Heart left ventricle (tissue), 16 donors: ENCODE measurements around the gene TRMT2A. TPM values are rescaled to one million over a fixed set of nuclear protein-coding genes. Genes with fewer than 3 reads are reported as not detected.

Experiments
- ATAC-seq, 4 donors: fragments of 200-7000 bp; cut with Tn5 transposase; one replicate each; pipeline ENCODE4 v1.9.1; 2020 to 2022; ENCODE audit warnings: moderate library complexity in 4 of 4, mild to moderate bottlenecking in 3 of 4, moderate number of reproducible peaks in 1 of 4
- DNase-seq, 5 donors: peaks; one replicate each; pipeline ENCODE4 v3.0.0-alpha.2; 2020
- H3K27ac ChIP-seq, 12 donors: fragments of 200-600 bp; sonication (generic) in 4 of 12; one replicate each; pipeline versions ENCODE4 v1.5.0 to v1.8.0; 2016 to 2022; ENCODE audit warnings: mild to moderate bottlenecking in 2 of 12
- H3K27me3 ChIP-seq, 9 donors: fragments of 200-600 bp; sonication (generic) in 2 of 9; one replicate each; pipeline versions ENCODE4 v1.5.1 to v1.8.0; 2016 to 2022; ENCODE audit warnings: mild to moderate bottlenecking in 3 of 9
- H3K36me3 ChIP-seq, 9 donors: fragments of 200-600 bp; sonication (generic) in 2 of 9; one replicate each; pipeline versions ENCODE4 v1.5.0 to v1.8.0; 2018 to 2022; ENCODE audit warnings: mild to moderate bottlenecking in 2 of 9
- H3K4me1 ChIP-seq, 12 donors: fragments of 200-600 bp; sonication (generic) in 4 of 12; one replicate each; pipeline versions ENCODE4 v1.5.0 to v1.8.0; 2016 to 2022; ENCODE audit warnings: mild to moderate bottlenecking in 3 of 12
- H3K4me3 ChIP-seq, 12 donors: fragments of 200-600 bp; sonication (generic) in 4 of 12; one replicate each; pipeline versions ENCODE4 v1.5.0 to v1.8.0; 2017 to 2022; ENCODE audit warnings: mild to moderate bottlenecking in 9 of 12, moderate library complexity in 4 of 12
- H3K9me3 ChIP-seq, 12 donors: fragments of 200-600 bp; sonication (generic) in 4 of 12; one replicate each; pipeline versions ENCODE4 v1.5.0 to v1.8.0; 2016 to 2022; ENCODE audit warnings: mild to moderate bottlenecking in 1 of 12
- POLR2A ChIP-seq, 2 donors: fragments of 450-650 bp; IDR thresholded peaks; one replicate each; pipeline ENCODE4 v1.6.1; 2017; ENCODE audit warnings: antibody characterized with exemption in 2 of 2, mild to moderate bottlenecking in 2 of 2, moderate library complexity in 2 of 2
- WGBS, 4 donors: extraction: QIAGEN DNeasy Blood & Tissue Kit in 2 of 4; methylation state at CpG; one replicate each; pipeline versions ENCODE4 v1.1.5 to v1.1.7; 2013 to 2018; 5-methylcytosine and 5-hydroxymethylcytosine counted together
- intact Hi-C, 10 donors: fragments of 100-400 bp; cut with DNase I; formaldehyde crosslinking; loops; one replicate each; pipeline versions ENCODE4 v1.11.1 to v1.14.2; 2022
- polyA plus RNA-seq, 2 donors: library from polyadenylated mRNA; stranded (reverse); fragments of 200-250 nt; gene quantifications; one replicate each; pipeline ENCODE4 v1.2.3, GENCODE V29; 2013
- total RNA-seq, 9 donors: library from RNA; depleted of rRNA in 2 of 9; stranded (reverse); fragments of >200 nt in 2 of 9; fragmentation: NEBNext Ultra II Directional in 3 of 9; extraction: Animal tissue kit (Norgen Biotek cat#: 25700) in 3 of 9; gene quantifications; one replicate each; pipeline versions ENCODE4 v1.1.0 to v1.2.4, GENCODE V29; 2016 to 2023
- TF ChIP-seq, protein P1 (sequence below), 12 donors: fragments of 200-600 bp; sonication (generic) in 4 of 12; IDR thresholded peaks; one replicate each; pipeline versions ENCODE4 v1.5.0 to v1.8.0; 2018 to 2022; ENCODE audit warnings: antibody characterized with exemption in 12 of 12, mild to moderate bottlenecking in 5 of 12
- donor health status: ischemic (EF 13 %, LVEDD 7.1; RV severe dilation, severe dysfunction).
- donor health status: healthy with polysubstance abuse.
- donor health status: DM: no; HTN: yes; CAD: no.
- donor health status: DM: no; HTN: no; CAD: no.
- donor health status: ischemic (EF 25% LVEDD 6.9; RV normal size, moderate dysfunction).
- donor health status: ischemic (EF 25% LVEDD 5.7; RV mildly dilated, moderate dysfunction).
- donor health status: healthy.
- donor health status: DM: yes; HTN: yes; CAD: no.
- donor health status: ischemic (EF 35%, LVEDD 5.7; RV mildly dilated, moderate dysfunction).
- donor health status: nonischemic (EF 11% LVEDD 7.7; RV severe dilation, severe dysfunction).
- donor health status: DM: yes; HTN: yes; CAD: no.
- donor health status: PGD.
- donor health status: ischemic (EF 29% LVEDD 5.4; RV normal size, mild dysfunction).
- donor health status: nonischemic (EF 23%, LVEDD 6.1; RV moderate dilation, normal function).

TRMT2A gene
- total and polyA plus RNA-seq, 11 donors: 15.8 to 31.3 (median 20.2) TPM

DNA sequence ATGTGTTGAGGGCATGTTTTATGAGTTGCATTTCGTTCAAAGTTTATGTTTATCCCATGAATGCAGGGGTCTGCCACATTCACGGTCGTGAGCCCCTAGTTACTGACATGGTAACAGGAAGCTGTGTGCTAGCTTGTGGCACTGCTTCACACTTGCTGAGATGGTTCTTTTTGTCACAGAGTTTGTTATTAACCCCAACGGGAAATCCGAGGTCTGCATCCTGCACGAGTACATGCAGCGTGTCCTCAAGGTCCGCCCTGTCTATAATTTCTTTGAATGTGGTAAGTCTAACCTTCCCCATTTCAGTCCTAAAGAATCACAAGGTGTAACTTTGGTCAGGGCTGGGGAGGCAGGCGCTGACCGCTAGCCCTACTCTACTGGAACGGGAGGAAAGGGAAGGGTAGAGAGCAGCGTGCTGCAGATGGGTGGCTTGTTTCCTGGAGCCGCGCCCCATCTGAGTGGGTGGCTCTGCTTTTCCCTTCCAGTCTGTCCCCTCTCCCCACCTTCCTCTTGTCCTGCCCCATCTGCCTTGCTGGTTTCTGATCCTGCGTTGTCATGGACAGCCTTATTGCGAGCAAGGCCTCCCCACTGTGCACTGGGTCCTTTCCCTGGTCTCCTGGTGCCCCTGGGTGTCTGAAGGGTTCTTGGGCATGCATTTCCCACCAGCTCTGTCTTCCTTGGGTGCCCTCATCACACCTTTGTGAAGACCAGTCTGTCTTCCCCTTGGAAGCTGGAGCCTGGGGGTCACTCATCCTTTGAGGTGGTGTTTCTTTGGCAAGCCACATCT is 25.1 kb downstream of the TRMT2A start:
- 92 to 95% (median 93%) methylated on average over 16 of the region's 16 CpGs for WGBS, 4 donors
- Histone ChIP-seq H3K4me1 (peaks cover 0 to 13% (median 3%) of the 10 kb centered on the region in 12 donors), H3K36me3 (peaks cover 6 to 100% (median 100%) of the 10 kb centered on the region in 9 donors), H3K27ac (peak overlapping the region in 1 of 12 donors; percentile 9), H3K27me3 (no peaks in the 10 kb centered on the region), H3K4me3 (no peak overlapping the region), H3K9me3 (peaks cover 0 to 7% (median 0%) of the 10 kb centered on the region in 12 donors)
- TF ChIP-seq POLR2A (IDR thresholded peaks at IDR 0.05): no peak
- TF ChIP-seq, protein P1, sequence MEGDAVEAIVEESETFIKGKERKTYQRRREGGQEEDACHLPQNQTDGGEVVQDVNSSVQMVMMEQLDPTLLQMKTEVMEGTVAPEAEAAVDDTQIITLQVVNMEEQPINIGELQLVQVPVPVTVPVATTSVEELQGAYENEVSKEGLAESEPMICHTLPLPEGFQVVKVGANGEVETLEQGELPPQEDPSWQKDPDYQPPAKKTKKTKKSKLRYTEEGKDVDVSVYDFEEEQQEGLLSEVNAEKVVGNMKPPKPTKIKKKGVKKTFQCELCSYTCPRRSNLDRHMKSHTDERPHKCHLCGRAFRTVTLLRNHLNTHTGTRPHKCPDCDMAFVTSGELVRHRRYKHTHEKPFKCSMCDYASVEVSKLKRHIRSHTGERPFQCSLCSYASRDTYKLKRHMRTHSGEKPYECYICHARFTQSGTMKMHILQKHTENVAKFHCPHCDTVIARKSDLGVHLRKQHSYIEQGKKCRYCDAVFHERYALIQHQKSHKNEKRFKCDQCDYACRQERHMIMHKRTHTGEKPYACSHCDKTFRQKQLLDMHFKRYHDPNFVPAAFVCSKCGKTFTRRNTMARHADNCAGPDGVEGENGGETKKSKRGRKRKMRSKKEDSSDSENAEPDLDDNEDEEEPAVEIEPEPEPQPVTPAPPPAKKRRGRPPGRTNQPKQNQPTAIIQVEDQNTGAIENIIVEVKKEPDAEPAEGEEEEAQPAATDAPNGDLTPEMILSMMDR (IDR thresholded peaks at IDR 0.05): no peak
- intact Hi-C loops: loop anchor here in 1 of 10 donors (5.0 kb wide), 1 partner anchor 70 kb away; the partner anchor contains the start of gene TANGO2
- ATAC-seq: no peak
- DNase-seq: peak in 2 of 5 donors; percentile 4 to 9

DNA sequence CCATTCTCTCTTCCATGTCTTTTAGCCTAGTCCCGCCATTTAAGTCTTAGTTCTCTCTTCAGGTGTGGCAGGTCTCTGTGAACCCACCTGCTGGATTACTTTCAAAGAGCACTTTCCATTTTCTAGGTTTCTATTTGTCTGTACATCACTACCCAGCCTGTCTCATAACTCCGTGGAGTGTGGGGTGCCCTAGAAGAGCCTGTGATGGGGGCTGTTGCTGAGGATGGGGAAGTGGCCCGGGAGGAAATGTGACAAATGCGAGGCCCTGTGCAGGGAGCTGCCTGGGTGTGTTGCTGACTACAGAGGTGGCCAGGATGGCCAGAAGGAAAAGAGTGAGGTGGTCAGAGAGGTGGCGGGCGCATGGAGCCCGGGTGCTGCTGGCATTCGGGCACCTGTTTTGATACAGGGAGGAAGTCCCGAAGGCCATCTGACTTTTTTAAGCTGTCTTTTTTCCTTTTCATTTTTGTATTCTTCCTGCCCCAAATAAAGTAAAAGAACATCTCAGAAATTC is 26.2 kb downstream of the TRMT2A start:
- H3K4me3 ChIP-seq: no peak overlapping the region
- TF ChIP-seq, protein P1 (IDR thresholded peaks at IDR 0.05): no peak
- no peak for TF ChIP-seq POLR2A (IDR thresholded peaks at IDR 0.05)
- no peak for ATAC-seq
- peaks cover 7 to 100% (median 100%) of the 10 kb centered on the region in 9 donors for H3K36me3 ChIP-seq
- peaks cover 0 to 13% (median 3%) of the 10 kb centered on the region in 12 donors for H3K4me1 ChIP-seq
- no peaks in the 10 kb centered on the region for H3K9me3 ChIP-seq
- intact Hi-C loops: loop anchor here in 1 of 10 donors (5.0 kb wide), 1 partner anchor 68 kb away; the partner anchor contains the start of gene TANGO2
- no peaks in the 10 kb centered on the region for H3K27me3 ChIP-seq
- 89 to 94% (median 91%) methylated on average over 9 of the region's 9 CpGs for WGBS, 4 donors
- DNase-seq: peak in 2 of 5 donors; percentile 2 to 14
- peak overlapping the region in 1 of 12 donors; percentile 30 for H3K27ac ChIP-seq

DNA sequence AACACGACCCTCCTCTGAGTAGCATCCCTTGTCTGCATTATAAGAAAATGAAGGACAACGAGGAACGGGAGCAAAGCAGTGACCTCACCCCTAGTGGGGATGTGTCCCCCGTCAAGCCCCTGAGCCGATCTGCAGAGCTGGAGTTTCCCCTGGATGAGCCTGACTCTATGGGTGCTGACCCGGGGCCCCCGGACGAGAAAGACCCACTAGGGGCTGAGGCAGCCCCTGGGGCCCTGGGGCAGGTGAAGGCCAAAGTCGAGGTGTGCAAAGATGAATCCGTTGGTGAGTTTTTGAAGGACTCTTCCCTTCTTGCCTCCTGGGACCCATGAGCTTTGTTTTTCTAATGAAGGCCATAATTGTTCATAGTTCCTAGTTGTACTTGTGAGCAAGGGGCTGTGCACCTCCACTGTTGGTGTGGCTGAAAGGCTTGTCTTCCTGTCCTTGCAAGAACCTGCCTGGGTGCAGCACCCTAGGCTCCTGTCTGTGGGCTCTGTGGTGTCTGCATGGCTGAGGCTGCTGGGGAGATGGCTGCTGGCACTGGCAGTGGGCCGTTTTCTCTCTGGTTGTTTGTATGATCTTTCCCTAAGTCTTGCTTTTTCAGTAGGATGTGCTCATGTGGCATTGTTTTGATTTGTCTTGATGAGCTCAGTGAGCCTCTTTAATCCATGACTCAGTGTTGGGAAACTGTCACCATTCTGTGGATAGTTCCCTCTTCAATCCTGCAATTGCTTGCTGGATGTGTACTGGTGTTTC is 26.9 kb downstream of the TRMT2A start:
- intact Hi-C loops: loop anchor here in 2 of 10 donors (5.0 to 10.0 kb wide), 3 partner anchors 55 to 125 kb away; partner anchors contain the start of gene TANGO2 (in 1 of the 2)
- H3K27ac ChIP-seq: peak overlapping the region in 1 of 12 donors; percentile 30
- WGBS, 4 donors: 92 to 97% (median 93%) methylated on average over 11 of the region's 11 CpGs

More for the DNA sequence above, 26.9 kb downstream of the TRMT2A start:
- DNase-seq (peak in 2 of 5 donors; percentile 7 to 9), ATAC-seq (no peak)
- Histone ChIP-seq H3K4me1 (peaks cover 0 to 19% (median 4%) of the 10 kb centered on the region in 12 donors), H3K9me3 (no peaks in the 10 kb centered on the region), H3K27me3 (no peaks in the 10 kb centered on the region), H3K4me3 (no peak overlapping the region), H3K36me3 (peaks cover 7 to 100% (median 96%) of the 10 kb centered on the region in 9 donors)
- TF ChIP-seq, protein P1 (IDR thresholded peaks at IDR 0.05): no peak
